Measurements from ENCODE around the gene NPEPL1. TPM values are rescaled to one million over a fixed set of nuclear protein-coding genes. Genes with fewer than 3 reads are reported as not detected.

The NPEPL1 gene
- total and polyA plus RNA-seq, 2 of the 8 experiments (the other 6 are each of a cell fraction or from before 2014, with no cell fraction given): 12.4 to 26.8 TPM

DNA sequence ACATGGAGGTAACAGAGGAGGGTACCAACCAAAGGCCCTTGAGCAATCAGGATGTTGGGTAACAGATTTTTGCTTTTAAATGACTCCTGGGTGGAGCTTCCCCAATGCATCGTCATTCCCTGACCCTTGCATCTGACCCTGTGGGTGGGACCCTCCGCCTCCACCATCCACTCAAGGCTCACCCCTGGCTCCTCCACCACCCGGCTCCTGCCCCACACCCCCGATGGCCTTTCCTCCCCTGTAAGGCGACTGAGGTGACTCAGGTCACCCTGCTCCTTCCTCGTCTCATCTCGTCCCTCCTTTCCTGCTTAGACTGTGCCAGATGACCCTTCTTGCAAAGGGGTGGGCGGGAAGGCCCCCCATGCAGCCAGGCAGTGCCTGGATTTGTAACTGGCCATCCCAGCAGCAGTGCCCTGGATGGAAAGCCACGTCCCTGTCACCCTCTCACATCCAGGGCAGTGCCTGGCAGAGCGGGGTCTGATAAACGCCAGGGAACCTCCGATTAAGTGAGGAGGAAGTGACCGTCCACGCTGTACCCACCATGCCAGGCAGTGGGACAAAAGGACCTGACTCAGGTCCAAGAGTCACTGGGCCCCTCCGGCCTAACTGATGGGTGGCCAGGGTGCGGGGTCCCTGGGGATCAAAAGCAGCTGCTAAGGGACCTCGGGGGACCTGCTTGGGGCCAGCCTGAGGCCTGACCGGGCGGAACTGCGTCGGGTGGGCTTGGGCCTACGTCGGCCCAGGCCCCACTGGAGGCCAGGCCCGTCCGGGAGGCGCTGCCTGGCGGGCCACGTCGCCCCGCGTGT is 624 bp upstream of the NPEPL1 start:
- Histone ChIP-seq H2BK12ac (ENCODE audit: low read depth, low read length) (peak overlapping the region; percentile 99), H2BK20ac (ENCODE audit: low read length) (peak overlapping the region; percentile 82; the same call in 1 of the 2 replicates), H2BK5ac (ENCODE audit: low read depth, low read length) (peak overlapping the region; percentile 85; the same call in 1 of the 2 replicates), H3K79me1 (ENCODE audit: low read depth, low read length) (0 out of 2 replicates have a peak, but pooled peaks cover 4% of the 10 kb centered on the region), H3K23me2 (ENCODE audit: low read depth, low read length) (peaks cover 7% of the 10 kb centered on the region; the same call in 1 of the 2 replicates), H3K18ac (ENCODE audit: extremely low read depth, low read length) (peak overlapping the region; percentile 94), H4K8ac (ENCODE audit: extremely low read depth, insufficient read depth, low read length) (peak overlapping the region; percentile 85), H3K9ac (replicated peaks in 1 of 4; ENCODE audit: extremely low read depth in 1 of 4, low read depth in 3 of 4, low read length in 3 of 4) (peak overlapping the region in 2 of 4 experiments; percentile 13 to 17; a peak in 1 of 7 replicates), H3K9me3 (ENCODE audit: insufficient read depth in 2 of 2, low read depth in 1 of 2, low read length in 1 of 2) (no peaks in the 10 kb centered on the region), H4K91ac (replicated peaks; ENCODE audit: insufficient read length, low read length) (peak overlapping the region; percentile 81), H3K79me2 (ENCODE audit: control insufficient read depth in 1 of 2, insufficient read depth in 2 of 2, low read length in 2 of 2) (no peaks in the 10 kb centered on the region; a peak in 1 of 4 replicates), H3K4me2 (ENCODE audit: insufficient read depth in 1 of 2, low read depth in 2 of 2, low read length in 2 of 2) (no peak overlapping the region), H3K36me3 (ENCODE audit: control insufficient read depth in 2 of 4, insufficient read depth in 4 of 4, low read length in 3 of 4) (peaks cover under 1 to 2% (median 1%) of the 10 kb centered on the region in 4 experiments; a peak in 4 of 8 replicates), H2AFZ (ENCODE audit: low read length) (no peak overlapping the region), H3K14ac (ENCODE audit: insufficient read length) (no peak overlapping the region), H3K4me1 (replicated peaks in 1 of 4; ENCODE audit: control insufficient read depth in 3 of 4, insufficient read depth in 4 of 4, low read length in 3 of 4) (peaks cover 3 to 28% (median 17%) of the 10 kb centered on the region in 4 experiments), H2BK15ac (ENCODE audit: low read length) (peak overlapping the region; percentile 83; the same call in 1 of the 2 replicates), H4K20me1 (replicated peaks in 1 of 2; ENCODE audit: control insufficient read depth in 1 of 2, insufficient read depth in 2 of 2, low read length in 2 of 2) (peaks cover 3 to 13% of the 10 kb centered on the region in 2 experiments), H3K27ac (ENCODE audit: low read depth, low read length) (peak overlapping the region; percentile 13; the same call in 1 of the 2 replicates), H3K23ac (ENCODE audit: insufficient read length) (no peak overlapping the region), H3K27me3 (replicated peaks in 1 of 4; ENCODE audit: control insufficient read depth in 3 of 4, extremely low read depth in 1 of 4, insufficient read depth in 3 of 4, low read length in 3 of 4) (no peaks in the 10 kb centered on the region), H4K5ac (ENCODE audit: insufficient read length, low read depth, low read length) (peak overlapping the region; percentile 59), H3K4me3 (ENCODE audit: extremely low read depth in 1 of 4, insufficient read depth in 2 of 4, low read depth in 3 of 4, low read length in 4 of 4) (no peak overlapping the region), H3K4ac (replicated peaks; ENCODE audit: insufficient read length, low read depth, low read length) (peak overlapping the region; percentile 95), H3K56ac (replicated peaks; ENCODE audit: insufficient read length, low read depth, low read length) (no peak overlapping the region), H2BK120ac (replicated peaks; ENCODE audit: low read depth, low read length) (peak overlapping the region; percentile 90), H2AK5ac (ENCODE audit: low read depth, low read length) (peak overlapping the region; percentile 59; the same call in 1 of the 2 replicates)
- ChIA-PET CTCF (ENCODE audit: partially characterized antibody) (interaction anchor here (0.7 to 1.6 kb wide), 3 partner anchors 22 to 58 kb away, joined by 3 to 5 read pairs (median 4); no protein-coding TSS in a partner anchor), POLR2A (ENCODE audit: partially characterized antibody) (interaction anchor here (0.9 to 7.8 kb wide), 10 partner anchors 9 to 148 kb away, joined by 3 to 72 read pairs (median 10); partner anchors contain the start of gene STX16)
- 74% methylated on average over 24 of the region's 31 CpGs; no CpG with 5 or more reads in 1 of the 2 experiments for WGBS, 2 experiments (ENCODE audit: extremely low coverage in 1 of 2, insufficient coverage in 1 of 2, insufficient read length in 1 of 2, insufficient replicate concordance in 2 of 2, low coverage in 1 of 2, low lambda C conversion rate in 2 of 2, missing lambda C conversion rate in 1 of 2)
- FAIRE-seq: no peak
- DNase-seq (ENCODE audit: low read depth in 1 of 2, low spot score in 2 of 2): peak in 1 of 2 experiments; percentile 59
- TF ChIP-seq, protein P1, sequence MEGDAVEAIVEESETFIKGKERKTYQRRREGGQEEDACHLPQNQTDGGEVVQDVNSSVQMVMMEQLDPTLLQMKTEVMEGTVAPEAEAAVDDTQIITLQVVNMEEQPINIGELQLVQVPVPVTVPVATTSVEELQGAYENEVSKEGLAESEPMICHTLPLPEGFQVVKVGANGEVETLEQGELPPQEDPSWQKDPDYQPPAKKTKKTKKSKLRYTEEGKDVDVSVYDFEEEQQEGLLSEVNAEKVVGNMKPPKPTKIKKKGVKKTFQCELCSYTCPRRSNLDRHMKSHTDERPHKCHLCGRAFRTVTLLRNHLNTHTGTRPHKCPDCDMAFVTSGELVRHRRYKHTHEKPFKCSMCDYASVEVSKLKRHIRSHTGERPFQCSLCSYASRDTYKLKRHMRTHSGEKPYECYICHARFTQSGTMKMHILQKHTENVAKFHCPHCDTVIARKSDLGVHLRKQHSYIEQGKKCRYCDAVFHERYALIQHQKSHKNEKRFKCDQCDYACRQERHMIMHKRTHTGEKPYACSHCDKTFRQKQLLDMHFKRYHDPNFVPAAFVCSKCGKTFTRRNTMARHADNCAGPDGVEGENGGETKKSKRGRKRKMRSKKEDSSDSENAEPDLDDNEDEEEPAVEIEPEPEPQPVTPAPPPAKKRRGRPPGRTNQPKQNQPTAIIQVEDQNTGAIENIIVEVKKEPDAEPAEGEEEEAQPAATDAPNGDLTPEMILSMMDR (IDR thresholded peaks at IDR 0.05; ENCODE audit: control extremely low read depth in 1 of 3, insufficient read depth in 1 of 3, low read depth in 1 of 3, low read length in 3 of 3): no peak
- TF ChIP-seq JUN (IDR thresholded peaks at IDR 0.05; ENCODE audit: low read depth, low read length) (no peak), EP300 (IDR thresholded peaks at IDR 0.05; ENCODE audit: borderline replicate concordance in 1 of 2, low read depth in 2 of 2, low read length in 2 of 2) (no peak), RNF2 (IDR thresholded peaks at IDR 0.05; ENCODE audit: borderline replicate concordance, low read depth, low read length, missing control alignments, poor library complexity, severe bottlenecking) (no peak), NRF1 (IDR thresholded peaks at IDR 0.05; ENCODE audit: low read depth, low read length) (no peak), KDM1A (IDR thresholded peaks at IDR 0.05; ENCODE audit: borderline replicate concordance, low read length) (no peak), ZNF274 (IDR thresholded peaks at IDR 0.05; ENCODE audit: borderline replicate concordance, extremely low read depth, low read length) (no peak)

All from H1 (cell line).